HepG2 (cell line): ENCODE results near the gene SEC24A. TPM values are rescaled to one million over a fixed set of nuclear protein-coding genes. Genes with fewer than 3 reads are reported as not detected.

ENCODE experiments used
- ARID2 ChIP-seq: sonication (generic); formaldehyde crosslinking; IDR thresholded peaks from 2 replicates; pipeline ENCODE4 v1.8.1; 2022; ENCODE audit warnings: mild to moderate bottlenecking, missing genetic modification reagents, borderline replicate concordance
- ATF7 ChIP-seq, 2 experiments: fragments of 450-650 bp in 1 of 2; sonication (generic) in 1 of 2; formaldehyde crosslinking in 1 of 2; IDR thresholded peaks; 2 replicates each; pipeline versions ENCODE4 v1.4.0 to v1.6.1; 2016 to 2020; ENCODE audit warnings: antibody characterized with exemption in 1 of 2, mild to moderate bottlenecking in 1 of 2, missing genetic modification reagents in 1 of 2
- BRCA1 ChIP-seq: sonication (generic); formaldehyde crosslinking; IDR thresholded peaks from 2 replicates; pipeline ENCODE4 v1.4.0; 2020; ENCODE audit warnings: missing genetic modification reagents
- CAMTA2 ChIP-seq: sonication (generic); formaldehyde crosslinking; IDR thresholded peaks from 2 replicates; pipeline ENCODE4 v1.4.0; 2020; ENCODE audit warnings: mild to moderate bottlenecking, missing genetic modification reagents, borderline replicate concordance
- CCAR2 ChIP-seq: fragments of 200-400 bp; formaldehyde crosslinking; optimal IDR thresholded peaks from 2 replicates; pipeline ENCODE3; 2018; ENCODE audit warnings: low read depth, mild to moderate bottlenecking, low read length, moderate library complexity
- CREB3 ChIP-seq: sonication (generic); formaldehyde crosslinking; IDR thresholded peaks from 2 replicates; pipeline ENCODE4 v1.5.0; 2020; ENCODE audit warnings: missing genetic modification reagents
- DBP ChIP-seq: sonication (generic); formaldehyde crosslinking; IDR thresholded peaks from 2 replicates; pipeline ENCODE4 v1.4.0; 2020; ENCODE audit warnings: missing genetic modification reagents; ENCODE audit errors: not compliant biosample characterization
- FOXC1 ChIP-seq: sonication (generic); formaldehyde crosslinking; IDR thresholded peaks from 2 replicates; pipeline ENCODE4 v1.8.0; 2022; ENCODE audit warnings: mild to moderate bottlenecking, missing genetic modification reagents, borderline replicate concordance
- FOXJ3 ChIP-seq: sonication (generic); formaldehyde crosslinking; IDR thresholded peaks from 2 replicates; pipeline ENCODE4 v1.4.0; 2020; ENCODE audit warnings: missing genetic modification reagents, mild to moderate bottlenecking, borderline replicate concordance
- GATAD2A ChIP-seq: IDR thresholded peaks from 2 replicates; pipeline ENCODE4 v1.6.1; 2016
- HDAC1 ChIP-seq: sonication (generic); formaldehyde crosslinking; IDR thresholded peaks from 2 replicates; pipeline ENCODE4 v1.5.1; 2020; ENCODE audit warnings: mild to moderate bottlenecking, missing genetic modification reagents
- HMGA1 ChIP-seq: sonication (generic); formaldehyde crosslinking; conservative IDR thresholded peaks from 2 replicates; pipeline ENCODE4 v1.4.0; 2020; ENCODE audit warnings: missing genetic modification reagents
- HOXA3 ChIP-seq: sonication (generic); formaldehyde crosslinking; IDR thresholded peaks from 2 replicates; pipeline ENCODE4 v1.5.0; 2020; ENCODE audit warnings: missing genetic modification reagents
- HOXD1 ChIP-seq: sonication (generic); formaldehyde crosslinking; IDR thresholded peaks from 2 replicates; pipeline ENCODE4 v1.5.0; 2020; ENCODE audit warnings: missing genetic modification reagents
- KAT7 ChIP-seq: IDR thresholded peaks from 2 replicates; pipeline ENCODE4 v1.6.1; 2018; ENCODE audit warnings: borderline replicate concordance, missing compliant biosample characterization
- KDM6A ChIP-seq: IDR thresholded peaks from 2 replicates; pipeline ENCODE4 v1.6.1; 2016; ENCODE audit warnings: low read depth
- KLF15 ChIP-seq: sonication (generic); formaldehyde crosslinking; IDR thresholded peaks from 2 replicates; pipeline ENCODE4 v1.8.1; 2023; ENCODE audit warnings: borderline replicate concordance, mild to moderate bottlenecking, inconsistent platforms, missing genetic modification reagents, mixed read lengths
- MIER3 ChIP-seq: IDR thresholded peaks from 2 replicates; pipeline ENCODE4 v1.6.1; 2016; ENCODE audit warnings: missing compliant biosample characterization, borderline replicate concordance
- RAD21 ChIP-seq: fragments of 450-650 bp; formaldehyde crosslinking; IDR thresholded peaks from 2 replicates; pipeline ENCODE4 v1.5.0; 2020; ENCODE audit warnings: mild to moderate bottlenecking
- SALL1 ChIP-seq: sonication (generic); formaldehyde crosslinking; IDR thresholded peaks from 2 replicates; pipeline ENCODE4 v1.8.0; 2022; ENCODE audit warnings: mild to moderate bottlenecking, missing genetic modification reagents
- SRSF4 ChIP-seq: fragments of 200-400 bp; formaldehyde crosslinking; IDR thresholded peaks from one replicate; pipeline ENCODE4 v1.6.1; 2018; ENCODE audit warnings: mild to moderate bottlenecking, low read depth, low read length, moderate library complexity; ENCODE audit not compliant: poor library complexity, severe bottlenecking
- TAF1 ChIP-seq: sonication (generic); formaldehyde crosslinking; IDR thresholded peaks from 2 replicates; pipeline ENCODE4 v1.4.0; 2020; ENCODE audit warnings: missing genetic modification reagents
- TBX3 ChIP-seq: fragments of 450-650 bp; IDR thresholded peaks from 2 replicates; pipeline ENCODE4 v1.6.1; 2017; ENCODE audit warnings: antibody characterized with exemption, mild to moderate bottlenecking, inconsistent platforms, borderline replicate concordance
- TSC22D2 ChIP-seq: sonication (generic); formaldehyde crosslinking; IDR thresholded peaks from 2 replicates; pipeline ENCODE4 v1.5.1; 2020; ENCODE audit warnings: missing genetic modification reagents, mild to moderate bottlenecking, borderline replicate concordance
- ZBTB20 ChIP-seq: sonication (generic); formaldehyde crosslinking; IDR thresholded peaks from 2 replicates; pipeline ENCODE4 v1.8.1; 2023; ENCODE audit warnings: missing genetic modification reagents, low read depth, mild to moderate bottlenecking, borderline replicate concordance
- ZBTB8A ChIP-seq: sonication (generic); formaldehyde crosslinking; IDR thresholded peaks from 2 replicates; pipeline ENCODE4 v1.4.0; 2020; ENCODE audit warnings: mild to moderate bottlenecking, low read depth, missing genetic modification reagents, borderline replicate concordance
- ZNF329 ChIP-seq: sonication (generic); formaldehyde crosslinking; IDR thresholded peaks from 2 replicates; pipeline ENCODE4 v1.9.0; 2021; ENCODE audit warnings: low read depth, mild to moderate bottlenecking, missing genetic modification reagents
- ZNF558 ChIP-seq: sonication (generic); formaldehyde crosslinking; IDR thresholded peaks from 2 replicates; pipeline ENCODE4 v1.9.0; 2022; ENCODE audit warnings: mild to moderate bottlenecking, missing genetic modification reagents, borderline replicate concordance
- ZNF883 ChIP-seq: sonication (generic); formaldehyde crosslinking; IDR thresholded peaks from 2 replicates; pipeline ENCODE4 v1.5.1; 2020; ENCODE audit warnings: mild to moderate bottlenecking, missing genetic modification reagents; ENCODE audit errors: not compliant biosample characterization
- polyA plus RNA-seq, 8 experiments: library from polyadenylated mRNA; depleted of rRNA in 3 of 8; stranded (reverse) in 7 of 8; unstranded in 1 of 8; fragments of >200 nt; fragmentation: Illumina TruSeq in 4 of 8; extraction: Trizol in 4 of 8; gene quantifications; 2 replicates each; pipeline versions ENCODE4 v1.2.1 to v1.2.3, GENCODE V29; 2011 to 2016; ENCODE audit warnings: low read depth in 4 of 8, missing spikeins in 1 of 8, mixed read lengths in 1 of 8; ENCODE audit not compliant: insufficient read depth in 1 of 8
- total RNA-seq, 5 experiments: library from RNA; depleted of rRNA; stranded (reverse); fragments of >200 nt; fragmentation: Illumina TruSeq; extraction: Trizol; gene quantifications; 2 replicates each; pipeline ENCODE4 v1.2.3, GENCODE V29; 2016; ENCODE audit warnings: low read depth in 1 of 5
- TF ChIP-seq, protein P1 (sequence below): conservative IDR thresholded peaks from 2 replicates; pipeline ENCODE4 v1.6.1; 2018; ENCODE audit warnings: missing genetic modification reagents

Gene SEC24A
- total and polyA plus RNA-seq, 2 of the 13 experiments (the other 11 are each of a cell fraction or from before 2014, with no cell fraction given) = 30.5 to 56.8 TPM

GRCh38 chr5:134638760-134639201 lies 9.8 kb upstream of the SEC24A start (continued):
- TF ChIP-seq, protein P1, sequence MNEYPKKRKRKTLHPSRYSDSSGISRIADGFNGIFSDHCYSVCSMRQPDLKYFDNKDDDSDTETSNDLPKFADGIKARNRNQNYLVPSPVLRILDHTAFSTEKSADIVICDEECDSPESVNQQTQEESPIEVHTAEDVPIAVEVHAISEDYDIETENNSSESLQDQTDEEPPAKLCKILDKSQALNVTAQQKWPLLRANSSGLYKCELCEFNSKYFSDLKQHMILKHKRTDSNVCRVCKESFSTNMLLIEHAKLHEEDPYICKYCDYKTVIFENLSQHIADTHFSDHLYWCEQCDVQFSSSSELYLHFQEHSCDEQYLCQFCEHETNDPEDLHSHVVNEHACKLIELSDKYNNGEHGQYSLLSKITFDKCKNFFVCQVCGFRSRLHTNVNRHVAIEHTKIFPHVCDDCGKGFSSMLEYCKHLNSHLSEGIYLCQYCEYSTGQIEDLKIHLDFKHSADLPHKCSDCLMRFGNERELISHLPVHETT (CRISPR knock-in tag) = no peak
- TF ChIP-seq KLF15 (CRISPR knock-in tag) (no peak), TAF1 (peak; percentile 41; the same call in 1 of the 2 replicates), ZBTB8A (CRISPR knock-in tag) (no peak), BRCA1 (CRISPR knock-in tag) (no peak), FOXC1 (no peak), CAMTA2 (CRISPR knock-in tag) (no peak), HDAC1 (CRISPR knock-in tag) (peak; percentile 71), TBX3 (peak; percentile 33; the same call in 1 of the 2 replicates), HOXD1 (peak; percentile 98), SALL1 (CRISPR knock-in tag) (peak; percentile 81), DBP (CRISPR knock-in tag) (no peak), ZNF558 (CRISPR knock-in tag) (no peak; the same call in 1 of the 2 replicates), TSC22D2 (no peak), ATF7 (IDR thresholded peaks at IDR 0.05) (0 out of 2 replicates have a peak, but pooled peaks have one; percentile 2), ATF7 (CRISPR knock-in tag; IDR thresholded peaks at IDR 0.05) (no peak), HMGA1 (CRISPR knock-in tag) (no peak), RAD21 (CRISPR knock-in tag) (0 out of 2 replicates have a peak, but pooled peaks have one; percentile 29), CREB3 (CRISPR knock-in tag) (no peak), CCAR2 (no peak), KAT7 (CRISPR knock-in tag) (no peak; the same call in 1 of the 2 replicates), ZNF883 (CRISPR knock-in tag) (no peak), ARID2 (CRISPR knock-in tag) (no peak), ZNF329 (CRISPR knock-in tag) (no peak), MIER3 (CRISPR knock-in tag) (peak; percentile 48; the same call in 1 of the 2 replicates), FOXJ3 (CRISPR knock-in tag) (peak; percentile 73; the same call in 1 of the 2 replicates), ZBTB20 (no peak), SRSF4 (no peak), HOXA3 (peak; percentile 85; the same call in 1 of the 2 replicates), GATAD2A (CRISPR knock-in tag) (peak; percentile 91), KDM6A (CRISPR knock-in tag) (peak; percentile 82)
